H1 (cell line): Measurements from ENCODE around the gene BCAM.

ENCODE experiments used
- BRCA1 ChIP-seq: IDR thresholded peaks from 2 replicates; pipeline ENCODE4 v1.6.1; 2012; ENCODE audit warnings: low read depth, low read length, improper control_type of control experiment
- CTCF ChIP-seq, 3 experiments: IDR thresholded peaks; 1 replicate in 2 of 3; 2 replicates in 1 of 3; pipeline versions ENCODE4 v1.5.1 to v1.6.1; 2011; ENCODE audit warnings: low read length in 3 of 3, mild to moderate bottlenecking in 3 of 3, inconsistent platforms in 2 of 3, low read depth in 1 of 3, moderate library complexity in 1 of 3; ENCODE audit not compliant: insufficient read depth in 1 of 3; ENCODE audit errors: control extremely low read depth in 1 of 3
- TAF1 ChIP-seq: IDR thresholded peaks from 2 replicates; pipeline ENCODE4 v1.6.1; 2011; ENCODE audit warnings: mild to moderate bottlenecking, low read depth, low read length

DNA sequence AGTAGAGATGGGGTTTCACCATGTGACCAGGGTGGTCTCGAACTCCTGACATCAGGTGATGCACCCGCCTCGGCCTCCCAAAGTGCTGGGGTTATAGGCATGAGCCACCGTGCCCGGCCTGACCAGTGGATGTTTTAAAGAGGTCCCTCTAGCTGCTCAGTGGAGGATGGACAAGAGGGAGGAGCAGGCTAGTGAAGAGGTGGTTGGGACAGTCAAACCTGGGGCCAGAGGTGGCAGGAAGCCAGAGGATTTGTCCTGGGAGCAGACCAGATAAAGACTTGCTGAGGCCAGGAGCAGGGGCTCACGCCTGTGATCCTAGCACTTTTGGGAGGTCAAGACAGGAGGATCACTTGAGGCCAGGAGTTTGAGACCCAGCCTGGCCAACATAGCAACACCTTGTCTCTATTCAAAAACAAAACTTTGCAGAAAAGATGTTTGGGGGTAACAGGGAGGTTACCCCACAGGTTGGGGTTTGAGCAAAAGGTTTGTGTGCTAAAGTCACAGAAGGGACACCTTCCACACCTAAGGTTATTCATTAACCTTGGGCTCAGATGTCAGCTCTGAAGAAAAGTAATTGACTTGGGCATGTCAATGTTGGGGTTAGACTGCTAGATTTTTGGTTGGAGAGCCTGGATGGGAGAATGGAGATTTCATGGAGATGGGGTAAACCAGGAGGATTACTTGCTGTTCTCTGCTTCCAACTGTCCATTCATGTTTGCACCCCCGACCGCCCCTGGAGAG, 9.0 kb downstream of the BCAM start:
- TF ChIP-seq TAF1 (no peak), BRCA1 (no peak), CTCF (IDR thresholded peaks at IDR 0.05; ENCODE audit: control extremely low read depth in 1 of 3, insufficient read depth in 1 of 3, low read depth in 1 of 3, low read length in 3 of 3) (no peak)
